ENCODE measurements around the gene OR2S2.

Gene OR2S2

GRCh38 chr9:35967042-35967441 is 9.1 kb upstream of the OR2S2 start:
- no peak for DNase-seq

DNA sequence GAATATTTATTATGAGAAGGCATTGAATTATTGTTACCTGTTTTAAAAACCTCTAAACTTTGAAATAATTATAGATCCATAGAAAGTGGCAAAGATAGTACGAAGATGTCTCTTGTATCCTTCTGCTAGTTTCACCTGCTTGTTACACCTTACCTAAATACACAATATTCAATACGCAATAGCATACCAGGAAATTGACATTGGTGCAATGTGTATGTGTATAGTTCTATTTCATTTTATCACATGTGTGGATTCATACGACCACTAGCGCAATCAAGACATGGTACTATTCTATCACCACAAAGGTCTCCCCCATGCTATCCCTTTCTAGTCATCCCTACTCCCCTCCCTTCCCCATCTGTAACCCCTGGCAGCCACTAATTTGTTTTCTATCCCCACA is 8.5 kb upstream of the OR2S2 start:
- DNase-seq: no peak
- intact Hi-C loops (cut with DNase I): no loop called here

More at GRCh38 chr9:35967042-35967441, 9.1 kb upstream of the OR2S2 start:
- intact Hi-C loops (cut with DNase I): no loop called here

- intact Hi-C loops (cut with DNase I): no loop called here
- DNase-seq: no peak
Measured at GRCh38 chr9:35965011-35965410, 7.1 kb upstream of the OR2S2 start.

DNA sequence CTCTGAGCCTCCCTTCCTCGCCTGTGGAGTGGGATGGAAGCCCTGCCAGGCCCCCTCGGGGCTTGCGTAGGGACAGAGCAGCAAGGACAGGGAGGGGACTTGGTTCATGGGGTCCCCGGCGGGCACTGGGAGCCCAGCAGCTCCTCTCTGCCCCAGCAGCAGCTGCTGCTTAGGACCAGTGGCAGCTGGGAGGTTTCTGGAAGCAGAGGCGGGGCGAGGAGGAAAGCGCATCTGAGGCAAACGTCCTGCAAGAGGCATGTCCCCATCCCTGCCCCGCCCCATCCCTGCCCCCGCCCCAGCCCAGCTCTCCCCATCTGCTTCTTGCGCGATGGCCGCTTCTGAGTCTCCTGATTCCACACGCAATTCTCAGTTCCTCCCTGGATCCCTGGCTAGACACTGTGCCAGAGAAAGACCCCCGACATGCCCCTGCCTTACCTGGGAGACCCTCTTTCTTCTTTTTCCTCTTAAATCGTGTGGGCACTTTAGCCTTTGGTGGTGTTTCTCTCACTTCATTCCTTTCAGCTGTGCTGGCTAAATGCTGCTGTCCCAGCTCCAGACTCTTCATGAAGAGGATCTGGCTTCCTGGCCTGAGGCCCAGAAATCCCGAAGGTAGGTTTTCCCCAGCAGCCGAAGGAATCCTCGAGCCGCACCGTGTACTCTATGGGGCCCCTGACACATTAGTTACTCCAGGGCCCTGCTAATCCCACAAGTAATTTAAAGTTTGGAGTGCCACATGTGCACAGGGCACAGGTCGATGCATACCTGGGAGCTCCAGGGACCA is 4.4 kb upstream of the OR2S2 start:
- DNase-seq: no peak
- intact Hi-C loops (cut with DNase I): no loop called here

DNA sequence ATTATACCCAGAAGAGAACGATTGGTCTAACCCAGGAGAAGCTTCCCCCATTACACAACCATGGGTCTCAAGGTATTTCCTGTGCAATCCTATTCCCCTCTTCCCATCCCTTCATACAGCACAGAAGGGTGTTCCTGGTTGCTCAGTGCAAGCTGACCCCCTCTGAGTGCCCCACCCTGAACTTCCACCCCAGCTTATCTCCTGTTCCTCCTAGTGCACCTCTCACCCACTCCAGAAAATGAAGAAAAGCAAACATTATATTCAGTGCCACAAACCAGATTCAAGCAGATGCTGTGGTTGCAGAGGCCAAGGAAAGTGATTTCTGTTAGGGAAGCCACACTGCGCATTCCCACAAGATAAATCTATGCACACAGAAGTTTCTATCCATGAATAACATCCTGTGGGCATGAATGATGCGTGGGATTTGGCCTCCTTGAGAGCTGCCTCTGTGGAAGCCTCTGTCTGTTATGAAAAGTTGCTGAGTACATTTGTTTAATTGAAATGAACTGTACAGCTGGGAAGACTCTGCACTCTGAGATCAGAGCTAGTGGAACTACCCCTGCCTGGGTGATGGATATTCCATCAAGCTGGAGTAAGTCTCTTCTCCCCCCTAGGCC is 2.2 kb upstream of the OR2S2 start:
- intact Hi-C loops (cut with DNase I): no loop called here
- peak in 1 of 42 donors; percentile 5 for DNase-seq

- DNase-seq: no peak
- intact Hi-C loops (cut with DNase I): loop anchor here (5.0 kb wide), 1 partner anchor 66 kb away; no protein-coding TSS in a partner anchor
Measured at GRCh38 chr9:35956651-35957050, 1.3 kb downstream of the OR2S2 start.

DNA sequence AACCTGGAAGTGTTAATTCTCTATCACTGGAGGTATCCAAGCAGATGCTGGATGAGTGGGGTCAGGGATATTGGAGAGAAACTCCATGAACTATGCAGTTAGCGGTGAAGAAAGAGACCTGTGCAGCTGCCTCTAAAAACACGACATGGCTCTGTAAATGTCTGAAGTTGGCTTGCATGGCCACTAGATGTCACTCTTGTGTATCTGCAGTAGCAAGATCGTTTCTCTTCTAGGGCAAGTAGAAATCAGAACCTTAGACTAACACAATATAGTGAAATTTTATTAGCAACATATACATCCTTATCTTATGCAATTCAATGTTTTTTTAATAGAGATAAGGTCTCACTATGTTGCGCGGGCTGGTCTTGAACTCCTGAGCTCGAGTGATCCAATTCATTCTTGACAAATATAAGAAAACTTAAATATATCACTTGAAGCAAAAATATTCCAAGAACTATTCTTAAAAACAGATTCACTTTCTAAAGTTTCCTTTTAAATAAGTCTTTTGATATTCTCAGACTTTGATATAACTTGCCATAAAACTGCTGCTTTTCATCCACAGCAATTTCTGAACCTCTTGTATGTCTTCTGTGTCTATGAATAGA is 2.9 kb downstream of the OR2S2 start:
- intact Hi-C loops (cut with DNase I): loop anchor here (5.0 kb wide), 1 partner anchor 67 kb away; no protein-coding TSS in a partner anchor
- peak in 38 of 42 donors; percentile 16 to 84 (median 62) for DNase-seq

- DNase-seq: no peak
- intact Hi-C loops (cut with DNase I): no loop called here
Measured at GRCh38 chr9:35952526-35953191, 5.3 kb downstream of the OR2S2 start.

GRCh38 chr9:35951736-35952135 is 6.2 kb downstream of the OR2S2 start:
- intact Hi-C loops (cut with DNase I): no loop called here

DNA sequence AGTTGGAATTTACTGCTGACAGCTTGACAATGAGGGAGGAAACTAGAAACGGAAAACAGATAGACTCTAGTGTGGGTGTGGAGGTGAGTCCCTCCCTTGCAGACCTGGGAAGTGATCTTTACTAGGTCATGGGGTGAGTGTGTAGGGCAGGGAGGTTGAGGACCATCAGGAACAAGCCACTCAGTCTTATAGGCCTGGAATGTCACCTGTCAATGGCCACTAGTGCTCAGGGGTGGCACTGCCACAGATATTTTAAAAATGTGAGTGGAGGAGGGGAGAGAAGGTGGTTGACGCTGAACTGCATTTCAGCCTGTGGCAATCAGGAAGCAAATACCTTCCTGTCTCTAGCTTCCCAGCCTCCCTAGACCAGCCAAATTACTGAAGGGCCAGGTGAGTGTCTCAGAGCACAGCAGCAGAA is 9.0 kb downstream of the OR2S2 start:
- intact Hi-C loops (cut with DNase I): no loop called here
- no peak for DNase-seq

More at GRCh38 chr9:35951736-35952135, 6.2 kb downstream of the OR2S2 start:
- DNase-seq: no peak

DNA sequence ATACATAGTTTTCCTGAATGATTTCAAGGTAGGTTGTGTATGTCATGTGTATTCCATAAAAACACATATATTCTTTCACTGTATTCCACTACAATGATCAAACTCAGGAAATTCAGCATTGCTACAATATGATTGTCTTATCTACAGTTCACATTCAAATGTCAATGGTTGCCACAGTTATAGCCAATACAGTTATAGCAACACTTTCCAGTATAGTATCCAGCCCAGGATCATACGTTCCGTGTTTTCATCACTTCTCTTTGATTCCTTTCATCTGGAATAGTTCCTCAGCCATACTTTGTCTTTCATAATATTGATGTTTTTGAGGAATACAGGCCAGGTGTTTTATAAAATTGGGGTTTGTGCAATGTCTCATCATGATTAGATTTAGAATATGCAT is 9.5 kb downstream of the OR2S2 start:
- no peak for DNase-seq
- intact Hi-C loops (cut with DNase I): no loop called here

DNA sequence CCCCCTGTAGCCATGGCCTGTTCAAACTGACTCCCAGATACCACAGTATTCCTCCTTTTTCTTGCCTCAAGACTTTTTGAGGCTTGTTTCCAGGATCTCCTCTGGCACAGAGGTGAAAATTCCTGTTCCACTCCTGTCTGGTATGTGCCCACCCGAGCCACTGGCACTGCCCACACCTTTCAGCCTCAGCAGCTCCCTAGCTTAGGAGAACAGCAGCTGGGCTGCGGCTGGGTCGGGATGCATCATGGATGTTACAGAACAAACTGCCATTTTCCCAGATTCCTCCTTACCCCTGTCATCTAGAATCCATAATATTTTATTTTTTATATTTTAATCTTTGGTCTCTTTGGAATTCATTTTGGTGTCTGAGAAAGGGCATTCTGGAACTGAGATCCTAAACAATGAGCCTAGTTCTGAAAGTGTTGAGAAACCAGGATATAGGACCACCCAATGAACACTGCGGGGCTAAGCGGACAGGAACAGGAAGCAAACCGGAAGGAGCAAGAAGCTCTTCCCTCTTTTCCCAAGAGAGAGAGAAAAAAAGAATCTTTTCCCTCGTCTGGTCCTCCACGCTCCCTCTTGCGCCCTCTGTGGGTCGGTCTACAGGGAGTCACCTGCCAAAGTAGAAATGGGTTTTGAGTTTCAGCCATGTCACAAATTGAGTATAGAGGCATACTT is 12.5 kb downstream of the OR2S2 start:
- peak; percentile 42 to 88 (median 76) for DNase-seq
- intact Hi-C loops (cut with DNase I): no loop called here

GRCh38 chr9:35944841-35945240 is 13.1 kb downstream of the OR2S2 start:
- DNase-seq: no peak
- intact Hi-C loops (cut with DNase I): no loop called here

- no peak for DNase-seq
- intact Hi-C loops (cut with DNase I): no loop called here
Measured at GRCh38 chr9:35944173-35944572, 13.8 kb downstream of the OR2S2 start.

- no peak for DNase-seq
- intact Hi-C loops (cut with DNase I): no loop called here
Measured at GRCh38 chr9:35942286-35942685, 15.7 kb downstream of the OR2S2 start.

GRCh38 chr9:35940458-35941407 is 17.2 kb downstream of the OR2S2 start:
- no peak for DNase-seq
- intact Hi-C loops (cut with DNase I): no loop called here

- intact Hi-C loops (cut with DNase I): no loop called here
- DNase-seq: no peak
Measured at GRCh38 chr9:35939679-35940250, 18.2 kb downstream of the OR2S2 start.
